GM12878 (cell line): Measurements from ENCODE around the gene FHIP1A. TPM values are rescaled to one million over a fixed set of nuclear protein-coding genes. Genes with fewer than 3 reads are reported as not detected.

Source experiments
- FOXK2 ChIP-seq: fragments of 450-650 bp; IDR thresholded peaks from 2 replicates; pipeline ENCODE4 v1.6.1; 2017; ENCODE audit warnings: mild to moderate bottlenecking, moderate library complexity
- FOXM1 ChIP-seq: IDR thresholded peaks from 2 replicates; pipeline ENCODE4 v1.6.1; 2012; ENCODE audit warnings: low read depth, mild to moderate bottlenecking, inconsistent platforms, low read length, moderate library complexity
- HDGF ChIP-seq: fragments of 450-650 bp; IDR thresholded peaks from 2 replicates; pipeline ENCODE4 v1.6.1; 2016; ENCODE audit warnings: antibody characterized with exemption
- JUND ChIP-seq: IDR thresholded peaks from 2 replicates; pipeline ENCODE4 v1.6.1; 2012; ENCODE audit warnings: low read depth, mild to moderate bottlenecking, low read length, improper control_type of control experiment, moderate library complexity
- NR2C1 ChIP-seq: fragments of 450-650 bp; IDR thresholded peaks from 2 replicates; pipeline ENCODE4 v1.6.1; 2017; ENCODE audit warnings: antibody characterized with exemption, mild to moderate bottlenecking, moderate library complexity
- RFX5 ChIP-seq: IDR thresholded peaks from 2 replicates; pipeline ENCODE4 v1.6.1; 2011; ENCODE audit warnings: low read depth, low read length, improper control_type of control experiment
- SMARCA5 ChIP-seq: fragments of 450-650 bp; IDR thresholded peaks from 2 replicates; pipeline ENCODE4 v1.6.1; 2017; ENCODE audit warnings: mild to moderate bottlenecking
- SUPT20H ChIP-seq: IDR thresholded peaks from 2 replicates; pipeline ENCODE4 v1.6.1; 2011; ENCODE audit warnings: low read depth, mild to moderate bottlenecking, low read length, moderate library complexity, borderline replicate concordance; ENCODE audit not compliant: control insufficient read depth
- TCF12 ChIP-seq: IDR thresholded peaks from 2 replicates; pipeline ENCODE4 v1.6.1; 2011; ENCODE audit warnings: low read depth, mild to moderate bottlenecking, low read length
- ZSCAN29 ChIP-seq: fragments of 450-650 bp; IDR thresholded peaks from 2 replicates; pipeline ENCODE4 v1.6.1; 2017; ENCODE audit warnings: mild to moderate bottlenecking, moderate library complexity
- polyA plus RNA-seq, 11 experiments: library from polyadenylated mRNA; depleted of rRNA in 4 of 11; unstranded in 6 of 11; stranded (reverse) in 5 of 11; fragments of >200 nt; fragmentation: Nextera tagmentation in 4 of 11; fragmentation: Illumina TruSeq in 1 of 11; extraction: Ambion mirVana in 4 of 11; extraction: Trizol in 1 of 11; gene quantifications; 1 replicate in 1 of 11; 2 replicates in 10 of 11; pipeline versions ENCODE4 v1.2.1 to v1.2.3, GENCODE V29; 2011 to 2016; ENCODE audit warnings: inconsistent platforms in 2 of 11, missing spikeins in 2 of 11, low read depth in 1 of 11
- total RNA-seq, 4 experiments: library from RNA; depleted of rRNA in 3 of 4; stranded (reverse); fragments of >200 nt in 3 of 4; fragmentation: Illumina TruSeq in 1 of 4; extraction: Trizol in 1 of 4; gene quantifications; 2 replicates each; pipeline versions ENCODE4 v1.2.1 to v1.2.3, GENCODE V29; 2013 to 2021
- TF ChIP-seq, protein P1 (sequence below): IDR thresholded peaks from 2 replicates; pipeline ENCODE4 v1.6.1; 2012; ENCODE audit warnings: low read depth, low read length, improper control_type of control experiment
- TF ChIP-seq, protein P2 (sequence below): fragments of 150-350 bp; IDR thresholded peaks from 2 replicates; pipeline ENCODE4 v1.6.1; 2016; ENCODE audit warnings: low read depth, low read length
- TF ChIP-seq, protein P3 (sequence below): IDR thresholded peaks from 2 replicates; pipeline ENCODE4 v1.6.1; 2012; ENCODE audit warnings: low read length, inconsistent platforms
- TF ChIP-seq, protein P4 (sequence below): fragments of 450-650 bp; IDR thresholded peaks from 2 replicates; pipeline ENCODE4 v1.6.1; 2017; ENCODE audit warnings: mild to moderate bottlenecking, moderate library complexity
- TF ChIP-seq, protein P5 (sequence below): fragments of 450-650 bp; formaldehyde crosslinking; IDR thresholded peaks from 2 replicates; pipeline ENCODE4 v1.4.0; 2020; ENCODE audit warnings: mild to moderate bottlenecking, moderate library complexity

FHIP1A gene
- total and polyA plus RNA-seq, 10 of the 15 experiments (the other 5 are each of a cell fraction or from before 2014, with no cell fraction given) = 0.02 to 5.5 (median 0.13) TPM; not detected in 1

DNA sequence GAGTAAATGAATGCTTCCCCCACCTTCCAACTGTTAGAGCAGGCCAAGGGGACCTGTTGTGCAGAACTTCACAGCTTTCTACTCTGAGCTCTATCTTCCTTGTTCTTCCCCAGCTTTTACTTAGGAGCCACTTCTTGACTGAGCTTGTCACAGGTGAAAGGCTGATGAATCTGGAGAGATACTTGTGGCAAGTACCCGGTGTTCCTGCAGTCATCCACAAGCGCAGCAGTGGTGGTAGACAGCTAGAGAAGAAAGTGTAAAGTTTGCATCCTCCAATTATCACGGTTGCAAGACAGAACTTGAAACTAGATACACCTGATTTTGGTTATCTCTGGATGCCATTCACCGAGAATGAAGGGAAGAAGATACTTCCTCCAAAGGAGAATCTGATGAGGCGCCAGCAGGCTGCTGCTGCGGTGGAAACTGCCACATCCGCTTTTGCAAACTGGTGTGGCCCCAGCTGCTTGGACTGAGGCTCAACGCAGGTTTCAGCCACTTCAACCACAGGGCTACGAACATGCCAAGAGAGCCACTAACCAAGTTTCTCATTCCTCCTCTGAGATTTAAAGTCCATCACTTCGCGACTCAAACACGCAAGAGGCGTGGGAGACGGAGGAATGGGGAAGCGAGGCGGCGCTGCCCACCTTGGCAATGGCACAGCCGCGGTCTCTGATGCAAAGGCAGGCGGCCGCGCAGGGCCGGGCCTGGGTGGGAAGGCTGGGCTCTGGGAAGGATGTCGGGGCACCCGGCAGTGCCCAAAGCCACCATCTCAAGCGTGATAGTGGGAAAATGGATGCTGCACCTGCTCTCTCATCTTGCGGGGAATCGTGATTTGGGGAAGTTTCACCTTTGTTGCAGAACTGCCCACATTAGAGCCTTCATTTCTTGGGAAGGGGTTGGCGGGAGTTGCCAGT, 1.3 kb upstream of the FHIP1A start (continued):
- TF ChIP-seq, protein P1, sequence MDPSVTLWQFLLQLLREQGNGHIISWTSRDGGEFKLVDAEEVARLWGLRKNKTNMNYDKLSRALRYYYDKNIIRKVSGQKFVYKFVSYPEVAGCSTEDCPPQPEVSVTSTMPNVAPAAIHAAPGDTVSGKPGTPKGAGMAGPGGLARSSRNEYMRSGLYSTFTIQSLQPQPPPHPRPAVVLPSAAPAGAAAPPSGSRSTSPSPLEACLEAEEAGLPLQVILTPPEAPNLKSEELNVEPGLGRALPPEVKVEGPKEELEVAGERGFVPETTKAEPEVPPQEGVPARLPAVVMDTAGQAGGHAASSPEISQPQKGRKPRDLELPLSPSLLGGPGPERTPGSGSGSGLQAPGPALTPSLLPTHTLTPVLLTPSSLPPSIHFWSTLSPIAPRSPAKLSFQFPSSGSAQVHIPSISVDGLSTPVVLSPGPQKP = no peak
- no peak for TF ChIP-seq JUND
- no peak for TF ChIP-seq ZSCAN29
- peak; percentile 43; the same call in 1 of the 2 replicates for TF ChIP-seq FOXM1
- TF ChIP-seq, protein P2, sequence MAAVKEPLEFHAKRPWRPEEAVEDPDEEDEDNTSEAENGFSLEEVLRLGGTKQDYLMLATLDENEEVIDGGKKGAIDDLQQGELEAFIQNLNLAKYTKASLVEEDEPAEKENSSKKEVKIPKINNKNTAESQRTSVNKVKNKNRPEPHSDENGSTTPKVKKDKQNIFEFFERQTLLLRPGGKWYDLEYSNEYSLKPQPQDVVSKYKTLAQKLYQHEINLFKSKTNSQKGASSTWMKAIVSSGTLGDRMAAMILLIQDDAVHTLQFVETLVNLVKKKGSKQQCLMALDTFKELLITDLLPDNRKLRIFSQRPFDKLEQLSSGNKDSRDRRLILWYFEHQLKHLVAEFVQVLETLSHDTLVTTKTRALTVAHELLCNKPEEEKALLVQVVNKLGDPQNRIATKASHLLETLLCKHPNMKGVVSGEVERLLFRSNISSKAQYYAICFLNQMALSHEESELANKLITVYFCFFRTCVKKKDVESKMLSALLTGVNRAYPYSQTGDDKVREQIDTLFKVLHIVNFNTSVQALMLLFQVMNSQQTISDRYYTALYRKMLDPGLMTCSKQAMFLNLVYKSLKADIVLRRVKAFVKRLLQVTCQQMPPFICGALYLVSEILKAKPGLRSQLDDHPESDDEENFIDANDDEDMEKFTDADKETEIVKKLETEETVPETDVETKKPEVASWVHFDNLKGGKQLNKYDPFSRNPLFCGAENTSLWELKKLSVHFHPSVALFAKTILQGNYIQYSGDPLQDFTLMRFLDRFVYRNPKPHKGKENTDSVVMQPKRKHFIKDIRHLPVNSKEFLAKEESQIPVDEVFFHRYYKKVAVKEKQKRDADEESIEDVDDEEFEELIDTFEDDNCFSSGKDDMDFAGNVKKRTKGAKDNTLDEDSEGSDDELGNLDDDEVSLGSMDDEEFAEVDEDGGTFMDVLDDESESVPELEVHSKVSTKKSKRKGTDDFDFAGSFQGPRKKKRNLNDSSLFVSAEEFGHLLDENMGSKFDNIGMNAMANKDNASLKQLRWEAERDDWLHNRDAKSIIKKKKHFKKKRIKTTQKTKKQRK = no peak
- no peak for TF ChIP-seq HDGF
- TF ChIP-seq, protein P3, sequence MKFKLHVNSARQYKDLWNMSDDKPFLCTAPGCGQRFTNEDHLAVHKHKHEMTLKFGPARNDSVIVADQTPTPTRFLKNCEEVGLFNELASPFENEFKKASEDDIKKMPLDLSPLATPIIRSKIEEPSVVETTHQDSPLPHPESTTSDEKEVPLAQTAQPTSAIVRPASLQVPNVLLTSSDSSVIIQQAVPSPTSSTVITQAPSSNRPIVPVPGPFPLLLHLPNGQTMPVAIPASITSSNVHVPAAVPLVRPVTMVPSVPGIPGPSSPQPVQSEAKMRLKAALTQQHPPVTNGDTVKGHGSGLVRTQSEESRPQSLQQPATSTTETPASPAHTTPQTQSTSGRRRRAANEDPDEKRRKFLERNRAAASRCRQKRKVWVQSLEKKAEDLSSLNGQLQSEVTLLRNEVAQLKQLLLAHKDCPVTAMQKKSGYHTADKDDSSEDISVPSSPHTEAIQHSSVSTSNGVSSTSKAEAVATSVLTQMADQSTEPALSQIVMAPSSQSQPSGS = peak; percentile 53; the same call in 1 of the 2 replicates
- TF ChIP-seq SMARCA5 = no peak
- TF ChIP-seq, protein P4, sequence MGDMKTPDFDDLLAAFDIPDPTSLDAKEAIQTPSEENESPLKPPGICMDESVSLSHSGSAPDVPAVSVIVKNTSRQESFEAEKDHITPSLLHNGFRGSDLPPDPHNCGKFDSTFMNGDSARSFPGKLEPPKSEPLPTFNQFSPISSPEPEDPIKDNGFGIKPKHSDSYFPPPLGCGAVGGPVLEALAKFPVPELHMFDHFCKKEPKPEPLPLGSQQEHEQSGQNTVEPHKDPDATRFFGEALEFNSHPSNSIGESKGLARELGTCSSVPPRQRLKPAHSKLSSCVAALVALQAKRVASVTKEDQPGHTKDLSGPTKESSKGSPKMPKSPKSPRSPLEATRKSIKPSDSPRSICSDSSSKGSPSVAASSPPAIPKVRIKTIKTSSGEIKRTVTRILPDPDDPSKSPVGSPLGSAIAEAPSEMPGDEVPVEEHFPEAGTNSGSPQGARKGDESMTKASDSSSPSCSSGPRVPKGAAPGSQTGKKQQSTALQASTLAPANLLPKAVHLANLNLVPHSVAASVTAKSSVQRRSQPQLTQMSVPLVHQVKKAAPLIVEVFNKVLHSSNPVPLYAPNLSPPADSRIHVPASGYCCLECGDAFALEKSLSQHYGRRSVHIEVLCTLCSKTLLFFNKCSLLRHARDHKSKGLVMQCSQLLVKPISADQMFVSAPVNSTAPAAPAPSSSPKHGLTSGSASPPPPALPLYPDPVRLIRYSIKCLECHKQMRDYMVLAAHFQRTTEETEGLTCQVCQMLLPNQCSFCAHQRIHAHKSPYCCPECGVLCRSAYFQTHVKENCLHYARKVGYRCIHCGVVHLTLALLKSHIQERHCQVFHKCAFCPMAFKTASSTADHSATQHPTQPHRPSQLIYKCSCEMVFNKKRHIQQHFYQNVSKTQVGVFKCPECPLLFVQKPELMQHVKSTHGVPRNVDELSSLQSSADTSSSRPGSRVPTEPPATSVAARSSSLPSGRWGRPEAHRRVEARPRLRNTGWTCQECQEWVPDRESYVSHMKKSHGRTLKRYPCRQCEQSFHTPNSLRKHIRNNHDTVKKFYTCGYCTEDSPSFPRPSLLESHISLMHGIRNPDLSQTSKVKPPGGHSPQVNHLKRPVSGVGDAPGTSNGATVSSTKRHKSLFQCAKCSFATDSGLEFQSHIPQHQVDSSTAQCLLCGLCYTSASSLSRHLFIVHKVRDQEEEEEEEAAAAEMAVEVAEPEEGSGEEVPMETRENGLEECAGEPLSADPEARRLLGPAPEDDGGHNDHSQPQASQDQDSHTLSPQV = no peak
- TF ChIP-seq SUPT20H = no peak
- TF ChIP-seq NR2C1 = no peak
- no peak for TF ChIP-seq FOXK2
- no peak for TF ChIP-seq RFX5
- peak; percentile 95 for TF ChIP-seq TCF12
- TF ChIP-seq, protein P5, sequence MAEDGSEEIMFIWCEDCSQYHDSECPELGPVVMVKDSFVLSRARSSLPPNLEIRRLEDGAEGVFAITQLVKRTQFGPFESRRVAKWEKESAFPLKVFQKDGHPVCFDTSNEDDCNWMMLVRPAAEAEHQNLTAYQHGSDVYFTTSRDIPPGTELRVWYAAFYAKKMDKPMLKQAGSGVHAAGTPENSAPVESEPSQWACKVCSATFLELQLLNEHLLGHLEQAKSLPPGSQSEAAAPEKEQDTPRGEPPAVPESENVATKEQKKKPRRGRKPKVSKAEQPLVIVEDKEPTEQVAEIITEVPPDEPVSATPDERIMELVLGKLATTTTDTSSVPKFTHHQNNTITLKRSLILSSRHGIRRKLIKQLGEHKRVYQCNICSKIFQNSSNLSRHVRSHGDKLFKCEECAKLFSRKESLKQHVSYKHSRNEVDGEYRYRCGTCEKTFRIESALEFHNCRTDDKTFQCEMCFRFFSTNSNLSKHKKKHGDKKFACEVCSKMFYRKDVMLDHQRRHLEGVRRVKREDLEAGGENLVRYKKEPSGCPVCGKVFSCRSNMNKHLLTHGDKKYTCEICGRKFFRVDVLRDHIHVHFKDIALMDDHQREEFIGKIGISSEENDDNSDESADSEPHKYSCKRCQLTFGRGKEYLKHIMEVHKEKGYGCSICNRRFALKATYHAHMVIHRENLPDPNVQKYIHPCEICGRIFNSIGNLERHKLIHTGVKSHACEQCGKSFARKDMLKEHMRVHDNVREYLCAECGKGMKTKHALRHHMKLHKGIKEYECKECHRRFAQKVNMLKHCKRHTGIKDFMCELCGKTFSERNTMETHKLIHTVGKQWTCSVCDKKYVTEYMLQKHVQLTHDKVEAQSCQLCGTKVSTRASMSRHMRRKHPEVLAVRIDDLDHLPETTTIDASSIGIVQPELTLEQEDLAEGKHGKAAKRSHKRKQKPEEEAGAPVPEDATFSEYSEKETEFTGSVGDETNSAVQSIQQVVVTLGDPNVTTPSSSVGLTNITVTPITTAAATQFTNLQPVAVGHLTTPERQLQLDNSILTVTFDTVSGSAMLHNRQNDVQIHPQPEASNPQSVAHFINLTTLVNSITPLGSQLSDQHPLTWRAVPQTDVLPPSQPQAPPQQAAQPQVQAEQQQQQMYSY (CRISPR knock-in tag) = no peak
